Colon (tissue), 2 donors: ENCODE data around the gene SLC14A1.

Source experiments
- FAIRE-seq: peaks from 2 replicates; lab custom pipeline; 2012; peaks lifted over from hg19 to GRCh38; lab: Jason Lieb, UNC
- donor health status: control.
- donor health status: control.

The SLC14A1 gene

GRCh38 chr18:45722899-45723298, 1.1 kb upstream of the SLC14A1 start:
- FAIRE-seq: peak; percentile 5

DNA sequence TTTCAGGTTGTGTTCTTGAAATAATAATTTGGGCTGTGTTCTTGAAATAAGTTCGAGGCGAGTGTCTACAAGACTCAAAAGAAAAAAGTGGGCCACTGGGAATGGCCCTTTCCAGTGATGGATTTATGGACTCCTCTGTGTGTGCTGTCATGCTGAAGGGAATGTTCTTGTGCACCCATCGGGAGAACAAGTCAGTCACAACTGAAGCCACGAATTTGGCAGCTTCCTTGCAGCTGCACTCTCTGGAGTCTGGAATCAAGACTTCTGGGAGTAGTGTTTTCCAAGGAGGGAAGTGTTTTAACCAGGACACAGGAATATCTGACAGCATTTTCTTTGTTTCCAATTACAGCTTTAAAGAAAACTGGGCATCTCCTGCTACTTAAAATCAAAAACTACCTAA, 620 bp downstream of the SLC14A1 start:
- no peak for FAIRE-seq

GRCh38 chr18:45725336-45725735, 1.4 kb downstream of the SLC14A1 start:
- no peak for FAIRE-seq

- no peak for FAIRE-seq
Observed at GRCh38 chr18:45726603-45727002, 2.6 kb downstream of the SLC14A1 start.

- no peak for FAIRE-seq
Observed at GRCh38 chr18:45727068-45727467, 3.1 kb downstream of the SLC14A1 start.

DNA sequence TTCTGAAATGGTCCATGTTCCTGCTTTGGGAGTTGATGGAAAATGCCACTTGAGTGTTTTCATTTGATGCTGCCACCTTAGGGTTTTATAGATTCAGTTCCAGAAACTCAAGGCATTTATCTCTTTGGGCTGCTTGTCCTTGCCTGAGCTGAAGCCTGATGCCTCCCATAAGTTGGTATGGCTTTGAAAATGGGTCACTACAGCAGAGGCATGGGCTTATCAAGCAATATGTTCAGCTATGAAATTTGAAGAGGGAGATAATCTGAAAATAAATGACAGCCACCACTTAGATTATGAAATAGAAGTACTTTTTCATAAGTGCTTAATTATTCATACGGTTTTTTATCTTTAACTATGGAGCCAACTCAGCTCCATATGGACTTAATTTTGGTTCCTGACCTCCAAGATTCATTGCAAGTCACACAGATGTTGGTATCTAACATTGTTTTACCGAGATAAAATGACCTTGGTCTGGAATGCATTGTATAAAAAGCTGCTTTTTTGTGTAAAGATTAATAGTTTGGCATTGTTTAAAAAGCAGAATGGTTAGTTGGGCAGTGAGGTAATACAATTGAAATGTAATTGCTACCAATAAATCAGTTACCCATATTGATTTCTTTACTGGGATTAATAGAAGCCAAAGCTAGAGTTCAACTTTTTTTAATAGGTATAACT, 4.5 kb downstream of the SLC14A1 start:
- FAIRE-seq: no peak

DNA sequence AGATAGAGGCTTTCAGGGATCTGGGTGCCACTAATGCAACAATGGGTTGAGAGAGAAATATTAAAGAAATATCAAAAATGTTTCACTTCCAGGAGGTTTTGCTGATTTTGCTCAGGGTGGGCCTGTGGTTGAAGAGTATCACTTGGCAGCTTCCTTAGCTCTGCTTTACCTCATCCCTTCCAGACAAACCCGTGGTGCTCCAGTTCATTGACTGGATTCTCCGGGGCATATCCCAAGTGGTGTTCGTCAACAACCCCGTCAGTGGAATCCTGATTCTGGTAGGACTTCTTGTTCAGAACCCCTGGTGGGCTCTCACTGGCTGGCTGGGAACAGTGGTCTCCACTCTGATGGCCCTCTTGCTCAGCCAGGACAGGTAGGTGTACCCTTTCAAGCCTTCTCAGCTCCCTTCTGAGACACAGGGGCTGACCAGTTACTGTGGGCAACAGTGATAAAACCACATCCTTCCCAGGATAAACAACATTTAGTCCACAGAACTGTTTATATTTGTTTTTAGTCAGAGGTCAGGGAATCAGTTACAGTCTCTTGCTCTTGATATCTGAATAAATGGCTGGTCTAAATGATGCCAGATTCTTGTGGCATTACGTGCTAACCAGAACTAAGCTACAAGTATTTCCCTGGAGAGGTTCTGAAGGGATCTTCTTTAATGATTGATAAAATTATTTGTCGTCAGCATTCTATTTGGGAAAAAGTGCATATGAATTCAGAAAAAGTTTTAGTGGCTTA, 7.0 kb downstream of the SLC14A1 start:
- FAIRE-seq: no peak

- FAIRE-seq: no peak
Observed at GRCh38 chr18:45731716-45732115, 7.7 kb downstream of the SLC14A1 start.

DNA sequence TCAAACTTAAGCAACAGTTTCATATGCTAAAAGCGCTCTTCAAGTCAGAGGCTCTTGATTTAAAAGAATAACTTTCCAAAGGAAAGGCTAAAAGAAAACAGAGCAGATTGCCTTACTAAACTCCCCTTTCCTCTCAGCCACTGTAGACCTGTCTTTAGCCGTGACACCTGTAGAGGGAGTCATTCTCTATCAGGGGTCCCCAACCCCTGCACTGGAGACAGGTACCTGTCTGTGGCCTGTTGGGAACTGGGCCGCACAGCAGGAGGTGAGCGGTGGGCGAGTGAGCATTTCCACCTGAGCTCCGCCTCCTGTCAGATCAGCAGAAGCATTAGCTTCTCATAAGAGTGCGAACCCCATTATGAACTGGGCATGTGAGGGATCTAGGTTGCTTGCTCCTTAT, 9.6 kb downstream of the SLC14A1 start:
- FAIRE-seq: no peak

- FAIRE-seq: no peak
Observed at GRCh38 chr18:45734505-45734904, 10.5 kb downstream of the SLC14A1 start.

GRCh38 chr18:45734944-45735343, 11.0 kb downstream of the SLC14A1 start:
- no peak for FAIRE-seq

DNA sequence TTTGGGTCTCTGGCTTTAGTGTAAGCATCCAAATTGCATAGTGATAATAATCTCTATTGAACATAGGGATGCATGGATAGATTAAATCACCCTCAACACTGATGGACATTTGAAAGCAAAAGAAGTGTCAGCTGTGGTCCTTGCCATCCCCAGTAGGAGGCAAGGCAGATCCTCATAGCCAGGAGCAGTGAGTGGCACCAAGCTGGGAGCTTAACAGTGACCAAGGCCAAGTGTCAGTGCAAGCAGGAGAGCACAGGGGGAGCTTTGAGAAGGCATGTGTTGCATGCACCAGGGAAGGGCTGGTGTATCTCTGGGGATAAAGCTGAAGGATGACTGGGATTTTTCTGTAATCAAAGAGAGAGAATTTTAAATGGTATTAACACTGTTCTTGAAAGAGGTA, 14.7 kb downstream of the SLC14A1 start:
- no peak for FAIRE-seq

- FAIRE-seq: no peak
Observed at GRCh38 chr18:45739268-45739667, 15.3 kb downstream of the SLC14A1 start.

GRCh38 chr18:45739848-45740247, 15.9 kb downstream of the SLC14A1 start:
- no peak for FAIRE-seq

DNA sequence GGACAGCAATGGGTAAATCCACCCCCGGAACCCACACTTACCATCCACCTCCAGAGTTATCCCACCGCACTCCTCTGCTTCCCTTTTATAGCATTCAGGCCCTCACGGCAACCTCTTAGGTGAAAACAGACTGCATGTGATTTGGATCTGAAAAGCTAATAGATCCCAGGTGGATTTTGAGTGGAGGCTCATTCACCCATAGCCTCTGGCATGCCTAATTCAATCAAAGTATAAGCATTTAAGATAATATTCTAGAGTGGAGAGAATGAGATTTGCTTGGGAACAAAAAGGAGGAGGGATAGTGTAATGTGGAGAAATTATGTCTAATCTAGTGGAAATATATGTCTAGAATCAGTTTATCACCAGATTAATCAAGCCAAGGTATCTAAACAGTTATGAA, 17.1 kb downstream of the SLC14A1 start:
- no peak for FAIRE-seq

GRCh38 chr18:45745817-45746461, 22.0 kb downstream of the SLC14A1 start:
- no peak for FAIRE-seq

- no peak for FAIRE-seq
Observed at GRCh38 chr18:45748501-45748900, 24.5 kb downstream of the SLC14A1 start.

- FAIRE-seq: no peak
Observed at GRCh38 chr18:45749918-45750689, 26.1 kb downstream of the SLC14A1 start.

GRCh38 chr18:45751766-45752165, 27.8 kb downstream of the SLC14A1 start:
- FAIRE-seq: no peak

- no peak for FAIRE-seq
Observed at GRCh38 chr18:45752681-45753080, 28.7 kb downstream of the SLC14A1 start.

GRCh38 chr18:45753286-45753685, 29.3 kb downstream of the SLC14A1 start:
- no peak for FAIRE-seq

DNA sequence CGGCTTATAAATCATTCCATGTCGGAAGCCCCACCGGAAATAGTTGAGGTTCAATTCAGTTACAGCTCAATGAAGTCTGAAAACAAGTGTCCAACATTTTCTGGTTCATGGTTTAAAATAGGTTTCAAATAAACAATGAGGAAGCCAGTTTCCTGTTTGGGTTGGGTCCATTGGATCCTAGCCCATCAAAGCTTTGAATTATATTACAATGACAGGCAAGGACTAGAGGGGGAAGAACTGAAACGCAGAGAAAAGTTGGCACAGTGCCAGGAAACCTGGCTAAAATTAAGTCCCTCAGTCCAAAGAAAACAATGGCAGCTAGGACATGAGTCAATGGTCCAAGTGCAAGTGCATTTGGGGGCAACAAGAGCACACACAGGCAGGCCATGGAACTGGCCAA, 32.0 kb downstream of the SLC14A1 start:
- no peak for FAIRE-seq

GRCh38 chr18:45757005-45757404, 33.0 kb downstream of the SLC14A1 start:
- FAIRE-seq: no peak
